ENCODE data around the gene LYRM4.

- TF ChIP-seq, protein P1, sequence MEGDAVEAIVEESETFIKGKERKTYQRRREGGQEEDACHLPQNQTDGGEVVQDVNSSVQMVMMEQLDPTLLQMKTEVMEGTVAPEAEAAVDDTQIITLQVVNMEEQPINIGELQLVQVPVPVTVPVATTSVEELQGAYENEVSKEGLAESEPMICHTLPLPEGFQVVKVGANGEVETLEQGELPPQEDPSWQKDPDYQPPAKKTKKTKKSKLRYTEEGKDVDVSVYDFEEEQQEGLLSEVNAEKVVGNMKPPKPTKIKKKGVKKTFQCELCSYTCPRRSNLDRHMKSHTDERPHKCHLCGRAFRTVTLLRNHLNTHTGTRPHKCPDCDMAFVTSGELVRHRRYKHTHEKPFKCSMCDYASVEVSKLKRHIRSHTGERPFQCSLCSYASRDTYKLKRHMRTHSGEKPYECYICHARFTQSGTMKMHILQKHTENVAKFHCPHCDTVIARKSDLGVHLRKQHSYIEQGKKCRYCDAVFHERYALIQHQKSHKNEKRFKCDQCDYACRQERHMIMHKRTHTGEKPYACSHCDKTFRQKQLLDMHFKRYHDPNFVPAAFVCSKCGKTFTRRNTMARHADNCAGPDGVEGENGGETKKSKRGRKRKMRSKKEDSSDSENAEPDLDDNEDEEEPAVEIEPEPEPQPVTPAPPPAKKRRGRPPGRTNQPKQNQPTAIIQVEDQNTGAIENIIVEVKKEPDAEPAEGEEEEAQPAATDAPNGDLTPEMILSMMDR (IDR thresholded peaks at IDR 0.05) = no peak
- TF ChIP-seq EZH2 (IDR thresholded peaks at IDR 0.05; ENCODE audit: borderline replicate concordance, insufficient read depth, low read depth, low read length, poor library complexity, severe bottlenecking) = no peak
These were observed 57.2 kb downstream of the LYRM4 start for GRCh38 chr6:5203546-5203945.
